ENCODE results near the gene FAM241B.

FAM241B gene

DNA sequence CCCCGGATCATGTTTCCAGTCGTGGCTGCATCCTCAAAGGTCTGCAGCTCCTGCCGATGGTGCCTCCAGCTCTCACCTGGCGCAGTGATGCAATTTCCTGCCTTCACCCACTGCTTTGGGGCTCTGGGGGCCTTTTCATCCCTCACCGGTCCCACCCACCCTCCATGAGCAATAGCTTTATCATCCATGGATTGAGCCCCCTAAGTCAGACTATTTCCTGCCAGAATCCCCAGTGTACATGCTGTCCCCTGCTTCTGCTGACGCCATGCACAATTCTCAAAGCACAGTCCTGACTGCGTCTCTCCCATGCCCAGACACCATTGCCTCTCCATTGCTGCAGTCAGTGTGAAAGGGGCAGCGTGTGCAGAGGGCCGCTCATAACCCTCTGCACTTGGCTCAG is 49.7 kb downstream of the FAM241B start:
- FAIRE-seq (no peak), DNase-seq (ENCODE audit: insufficient read length) (no peak)
- TF ChIP-seq POLR2A (IDR thresholded peaks at IDR 0.05; ENCODE audit: low read depth, low read length) (no peak), POLR2AphosphoS5 (IDR thresholded peaks at IDR 0.05; ENCODE audit: low read depth, low read length) (no peak), TAF1 (IDR thresholded peaks at IDR 0.05; ENCODE audit: borderline replicate concordance, low read depth, low read length) (no peak)

DNA sequence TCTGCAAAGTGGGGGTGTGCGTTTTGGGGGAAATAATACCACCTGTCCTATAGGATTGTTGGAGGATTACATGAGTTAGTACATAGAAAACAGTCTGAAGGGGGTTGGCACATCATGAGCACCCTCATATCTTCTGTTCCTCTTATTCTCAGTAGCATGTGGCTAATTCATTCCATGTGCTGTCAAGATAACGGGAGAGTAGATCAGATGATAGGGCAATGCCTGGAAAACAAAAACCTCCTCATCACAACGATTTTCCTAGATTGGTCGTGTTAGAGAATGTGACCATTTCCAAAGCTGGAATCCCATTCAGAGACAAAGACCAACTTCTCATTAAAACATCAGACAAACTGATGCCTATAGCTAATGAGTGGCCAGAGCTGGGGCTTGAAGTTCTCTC is 50.6 kb downstream of the FAM241B start:
- FAIRE-seq (no peak), DNase-seq (ENCODE audit: insufficient read length) (no peak)
- TF ChIP-seq POLR2AphosphoS5 (IDR thresholded peaks at IDR 0.05; ENCODE audit: low read depth, low read length) (no peak), TAF1 (IDR thresholded peaks at IDR 0.05; ENCODE audit: borderline replicate concordance, low read depth, low read length) (no peak), POLR2A (IDR thresholded peaks at IDR 0.05; ENCODE audit: low read depth, low read length) (no peak)

DNA sequence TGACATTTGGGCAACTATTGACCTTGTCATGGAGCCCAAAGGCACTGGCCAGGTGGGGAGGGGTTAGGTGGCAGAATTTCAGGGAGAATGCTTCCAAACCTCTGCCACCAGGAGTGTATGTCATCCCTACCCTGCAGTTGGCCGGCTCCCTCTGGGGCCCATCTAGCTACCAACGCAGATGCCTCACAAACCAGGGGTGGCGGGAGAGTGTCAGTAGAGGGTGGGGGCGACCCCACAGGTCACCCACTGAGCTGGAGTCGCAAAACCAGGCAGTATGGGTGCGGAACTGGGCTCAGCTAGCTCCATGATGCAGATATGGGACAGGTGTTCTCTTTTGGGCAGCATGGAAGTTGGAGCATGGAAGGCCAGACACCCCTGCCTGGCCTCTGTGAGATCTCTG is 51.4 kb downstream of the FAM241B start:
- DNase-seq (ENCODE audit: insufficient read length) (no peak), FAIRE-seq (no peak)
- TF ChIP-seq POLR2AphosphoS5 (IDR thresholded peaks at IDR 0.05; ENCODE audit: low read depth, low read length) = no peak
- no peak for TF ChIP-seq TAF1 (IDR thresholded peaks at IDR 0.05; ENCODE audit: borderline replicate concordance, low read depth, low read length)
- TF ChIP-seq POLR2A (IDR thresholded peaks at IDR 0.05; ENCODE audit: low read depth, low read length) = no peak

DNA sequence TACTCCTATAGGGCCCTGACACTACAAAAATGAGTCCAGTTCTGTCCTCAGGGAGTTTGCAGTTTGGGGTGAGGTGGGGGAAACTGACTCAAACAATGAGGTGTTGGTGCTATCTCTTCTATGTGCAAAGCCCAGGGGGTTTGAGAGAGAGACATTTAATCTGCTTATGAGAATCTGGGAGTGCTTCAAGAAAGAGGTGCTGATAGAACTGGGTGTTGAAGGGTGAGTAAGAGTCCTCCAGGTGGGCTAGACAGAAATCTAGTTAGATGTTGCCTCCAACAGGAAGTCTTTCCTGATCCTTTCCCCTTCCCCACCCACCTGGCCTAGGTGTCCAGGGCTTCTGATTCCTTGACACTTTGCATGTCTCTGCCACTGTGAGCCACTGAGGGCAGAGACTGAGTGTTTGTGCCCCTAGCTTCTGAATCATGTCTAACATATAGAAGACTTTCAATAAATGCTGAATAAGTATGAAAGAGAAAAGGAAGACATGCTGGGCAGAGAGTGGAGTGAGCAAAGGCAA is 53.0 kb downstream of the FAM241B start:
- no peak for FAIRE-seq
- no peak for TF ChIP-seq TAF1 (IDR thresholded peaks at IDR 0.05; ENCODE audit: borderline replicate concordance, low read depth, low read length)
- no peak for TF ChIP-seq POLR2A (IDR thresholded peaks at IDR 0.05; ENCODE audit: low read depth, low read length)
- TF ChIP-seq POLR2AphosphoS5 (IDR thresholded peaks at IDR 0.05; ENCODE audit: low read depth, low read length) = no peak
- no peak for DNase-seq (ENCODE audit: insufficient read length)
